CD4-positive, alpha-beta T cell treated with Interleukin-4 for 1 hour (primary cell): ENCODE measurements around the gene STXBP4.

Experiments
- DNase-seq, 2 donors: peaks; one replicate each; pipeline ENCODE4 v3.0.0-alpha.2; 2020 to 2022

The STXBP4 gene

GRCh38 chr17:55175788-55176427 lies 207.3 kb downstream of the STXBP4 start:
- DNase-seq, result no peak

DNA sequence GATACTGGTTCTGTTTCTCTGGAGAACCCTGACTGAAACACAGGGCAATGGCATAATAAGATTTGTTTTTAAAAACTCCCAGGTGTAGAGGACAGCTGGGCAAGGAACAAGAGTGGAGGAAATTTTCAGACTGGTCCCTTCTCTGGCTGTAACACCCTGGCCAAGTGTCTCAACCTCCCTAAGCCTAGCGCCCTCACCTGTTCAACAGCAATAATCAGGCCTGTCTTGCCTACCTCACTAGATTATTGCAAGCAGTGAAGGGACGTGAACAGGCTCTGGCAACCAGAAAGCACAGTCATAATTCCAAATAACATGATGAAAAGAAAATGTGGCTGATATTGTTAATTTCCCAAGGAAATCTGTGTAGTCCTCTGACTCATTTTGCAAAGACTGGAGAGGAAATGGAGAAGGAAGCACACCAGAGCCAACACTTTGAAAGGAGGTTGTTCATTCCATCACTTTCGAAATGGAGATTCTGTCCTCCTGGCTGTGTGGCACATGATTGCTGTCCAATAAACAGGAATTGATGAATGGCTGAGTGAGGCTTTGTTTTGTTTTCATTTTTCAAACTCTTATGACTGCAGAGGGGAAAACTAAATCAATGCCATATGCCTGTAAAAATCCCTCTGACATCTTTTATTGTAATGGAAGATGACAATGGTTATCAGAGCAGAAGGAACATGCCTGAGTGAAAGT lies 208.7 kb downstream of the STXBP4 start:
- DNase-seq, result no peak

- DNase-seq, result no peak
Observed at GRCh38 chr17:55177855-55178217, 209.3 kb downstream of the STXBP4 start.

DNA sequence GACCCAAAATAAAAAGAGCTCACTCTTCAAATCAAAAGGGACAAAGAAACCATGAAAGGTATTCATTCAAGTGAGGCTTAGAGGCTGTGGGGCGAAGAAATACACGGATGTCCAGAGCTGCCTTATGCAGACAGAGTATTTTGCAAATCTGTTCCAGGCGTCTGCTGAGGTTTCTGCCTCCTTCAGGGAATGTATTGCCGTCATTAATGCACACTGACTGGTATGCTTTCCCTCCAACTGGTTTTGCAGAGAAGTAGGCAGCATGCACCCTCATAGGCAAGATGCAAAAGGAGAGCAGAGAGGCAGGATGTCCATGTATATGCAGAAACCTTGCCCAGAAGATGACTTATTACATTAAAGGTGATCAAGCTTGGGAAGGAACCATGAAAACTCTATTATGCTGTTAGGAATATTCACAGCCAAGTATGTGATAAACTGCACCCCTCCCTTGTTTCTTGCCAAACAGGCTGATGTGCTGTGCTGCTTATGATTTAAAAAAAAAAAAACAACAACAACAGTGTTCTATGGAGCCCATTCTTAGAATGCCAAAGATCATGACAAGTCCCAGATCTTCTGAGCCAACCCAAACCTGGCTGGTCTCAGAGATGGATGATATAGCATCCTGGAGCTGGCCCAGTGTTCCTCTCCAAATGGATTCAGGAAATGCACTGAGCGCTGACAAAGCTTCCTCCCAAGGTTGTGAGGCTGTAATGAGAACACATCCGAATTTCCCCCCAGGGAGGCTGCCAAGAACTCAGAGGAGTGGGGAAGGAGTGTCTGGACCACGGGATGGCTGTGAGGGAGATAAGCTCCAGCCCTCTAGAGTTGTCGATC lies 218.6 kb downstream of the STXBP4 start:
- no peak for DNase-seq

GRCh38 chr17:55190748-55191147 lies 222.2 kb downstream of the STXBP4 start:
- no peak for DNase-seq

- DNase-seq, result no peak
Observed at GRCh38 chr17:55198690-55199370, 230.3 kb downstream of the STXBP4 start.

DNA sequence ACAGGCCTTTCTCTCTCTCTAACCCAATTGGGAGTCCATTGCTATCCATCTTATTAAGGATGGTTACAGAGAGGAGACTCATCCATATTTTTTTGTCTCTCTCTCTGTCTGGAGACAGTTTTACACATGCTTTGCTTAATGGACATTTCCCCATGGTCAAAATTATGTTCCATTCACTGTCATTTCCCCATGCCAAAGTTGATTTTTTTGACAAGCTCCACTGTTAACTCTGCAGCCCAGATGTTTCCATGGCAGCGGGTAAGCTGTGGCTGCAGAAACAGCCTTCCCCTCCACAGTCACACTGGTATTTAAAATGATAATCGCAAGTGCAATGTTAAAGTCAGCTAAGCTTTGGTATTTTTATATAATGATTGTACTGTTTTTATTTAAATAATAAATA lies 232.3 kb downstream of the STXBP4 start:
- no peak for DNase-seq

GRCh38 chr17:55201308-55201932 lies 232.9 kb downstream of the STXBP4 start:
- DNase-seq, result no peak

DNA sequence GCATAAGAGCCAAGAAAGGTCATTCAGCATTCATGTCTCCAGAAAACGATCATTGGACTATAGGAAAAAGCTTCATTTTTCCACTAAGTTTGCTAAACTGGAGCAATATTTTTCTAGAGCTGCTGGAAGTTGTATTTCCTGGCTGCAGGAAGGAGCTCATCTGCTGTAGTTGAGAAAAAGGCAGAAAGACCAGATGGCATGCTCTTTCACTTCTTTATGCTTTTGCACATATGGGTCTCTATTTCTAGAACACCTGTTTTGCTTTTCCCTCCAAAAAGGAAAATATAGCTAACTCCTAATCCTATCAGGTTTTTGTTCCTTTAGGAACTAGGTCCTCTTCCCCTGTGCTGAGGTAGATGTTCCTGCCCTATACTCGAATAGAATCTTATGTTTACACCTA lies 234.3 kb downstream of the STXBP4 start:
- no peak for DNase-seq

GRCh38 chr17:55208078-55208812 lies 239.7 kb downstream of the STXBP4 start:
- DNase-seq, result no peak

GRCh38 chr17:55210292-55210691 lies 241.7 kb downstream of the STXBP4 start:
- DNase-seq, result no peak

GRCh38 chr17:55212880-55213279 lies 244.3 kb downstream of the STXBP4 start:
- no peak for DNase-seq

DNA sequence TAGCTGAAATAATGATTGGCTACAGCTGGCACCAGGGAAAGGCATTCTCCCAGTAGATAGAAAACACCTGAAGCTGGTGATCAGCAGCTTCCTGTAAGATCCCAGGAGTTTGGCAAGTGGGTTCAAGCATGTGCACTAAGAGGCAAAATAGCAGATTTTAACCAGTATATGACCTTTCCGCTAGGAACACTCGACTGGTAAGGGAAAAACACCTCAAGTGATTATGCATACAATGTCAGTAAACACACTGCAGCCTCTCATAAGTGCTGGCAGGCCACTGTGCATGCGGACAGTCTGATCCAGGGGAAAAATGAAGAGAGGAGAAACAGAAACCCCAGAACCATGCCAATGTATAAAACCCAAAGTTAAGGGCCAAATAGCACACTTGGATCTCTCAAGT lies 247.1 kb downstream of the STXBP4 start:
- no peak for DNase-seq

- DNase-seq, result no peak
Observed at GRCh38 chr17:55216888-55217287, 248.3 kb downstream of the STXBP4 start.

GRCh38 chr17:55219459-55219858 lies 250.9 kb downstream of the STXBP4 start:
- DNase-seq, result no peak

DNA sequence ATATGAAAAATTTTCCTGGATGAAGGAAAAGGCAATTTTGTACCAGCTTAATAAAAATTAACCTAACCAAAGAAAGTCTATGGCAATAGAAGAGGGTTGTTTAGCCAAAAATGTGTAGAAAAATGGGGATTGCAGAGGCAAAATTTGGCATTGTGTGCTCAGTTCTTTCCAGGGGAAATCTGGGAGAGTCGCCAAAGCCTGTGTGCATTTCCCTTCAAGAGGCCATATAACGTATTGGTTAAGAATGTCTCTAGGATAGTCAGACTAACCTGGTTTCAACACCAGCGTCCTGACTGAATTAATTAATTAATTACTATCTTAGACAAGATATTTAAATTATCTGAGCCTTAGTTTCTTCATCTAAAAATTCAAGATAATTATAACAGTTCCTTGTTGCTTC lies 251.4 kb downstream of the STXBP4 start:
- no peak for DNase-seq
